GM15510 (cell line): ENCODE results near the gene SLC37A3.

ENCODE experiments used
- POLR2A ChIP-seq: IDR thresholded peaks from 3 replicates; pipeline ENCODE4 v1.6.1; 2011; ENCODE audit warnings: borderline replicate concordance; ENCODE audit not compliant: insufficient read length; ENCODE audit errors: extremely low read depth

SLC37A3 gene

DNA sequence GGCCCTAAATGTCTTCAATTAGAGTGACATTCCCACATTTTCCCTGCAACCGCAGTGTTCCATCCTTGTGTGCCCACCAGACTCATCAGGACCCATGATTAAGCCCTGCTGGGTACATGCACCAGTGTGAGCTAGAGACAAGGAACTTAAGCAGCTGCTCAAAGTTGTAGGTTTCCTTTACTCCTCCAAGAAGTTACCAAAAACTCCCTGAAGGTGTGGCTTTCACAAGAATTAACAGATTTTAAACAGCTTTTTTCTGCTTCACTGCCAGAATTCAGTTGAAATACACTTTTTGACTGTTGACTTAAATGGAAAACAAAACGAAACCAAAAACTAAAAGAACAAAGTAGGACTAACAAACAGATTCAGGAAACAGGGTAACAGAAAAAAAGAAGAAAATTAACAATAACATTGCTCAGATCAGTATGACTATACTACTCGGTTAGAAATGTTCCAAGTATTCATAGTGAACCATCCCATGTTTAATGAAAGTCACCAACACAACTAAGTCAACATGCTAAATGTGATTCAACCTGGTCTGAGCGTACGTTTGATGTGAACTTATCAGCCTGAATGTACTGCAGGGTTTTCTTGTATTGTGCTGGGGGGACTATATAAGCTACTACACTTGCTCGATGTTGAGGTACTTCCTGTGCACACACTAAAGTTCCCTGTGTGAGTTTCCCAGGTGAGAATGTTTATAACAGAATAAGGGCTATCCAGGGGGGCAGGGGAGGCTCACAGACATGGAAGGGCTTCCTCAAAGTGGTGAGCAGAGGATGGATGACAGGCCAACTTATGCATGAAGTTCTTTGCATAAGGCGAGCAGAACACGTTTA is 22.2 kb downstream of the SLC37A3 start:
- no peak for TF ChIP-seq POLR2A

DNA sequence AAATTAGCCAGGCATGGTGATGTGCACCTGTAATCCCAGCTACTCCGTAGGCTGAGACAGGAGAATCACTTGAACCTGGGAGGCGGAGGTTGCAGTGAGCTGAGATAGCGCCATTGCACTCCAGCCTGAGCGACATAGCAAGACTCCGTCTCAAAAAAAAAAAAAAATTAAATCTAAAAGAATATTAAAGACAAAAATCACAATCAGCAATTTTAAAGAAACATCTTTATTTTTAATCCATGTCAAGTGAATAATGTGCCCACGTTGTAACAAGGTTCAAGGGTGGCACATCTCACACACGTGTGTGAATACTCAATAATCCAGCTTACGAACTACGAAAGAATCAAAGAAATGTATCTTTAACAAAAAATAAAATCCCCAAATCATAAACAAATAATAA is 23.0 kb downstream of the SLC37A3 start:
- no peak for TF ChIP-seq POLR2A

DNA sequence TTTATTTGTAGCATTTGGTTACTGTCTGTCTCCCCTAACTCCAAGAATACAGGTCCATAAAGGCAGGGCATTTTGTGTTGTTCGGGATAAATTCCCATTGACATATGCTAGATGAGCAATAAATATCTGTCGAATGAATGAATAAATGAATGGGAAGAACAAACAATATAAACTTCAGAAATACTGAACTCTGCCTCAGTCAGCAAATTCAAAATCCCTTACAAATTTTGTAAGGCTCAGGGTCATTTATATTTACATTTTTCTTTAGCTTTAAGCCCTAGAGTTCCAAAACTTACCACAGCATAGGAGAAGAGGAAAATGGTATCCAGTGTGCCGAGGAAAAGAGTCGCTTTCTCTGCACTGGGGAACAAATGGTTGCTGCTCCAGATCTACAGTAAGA is 29.0 kb downstream of the SLC37A3 start:
- no peak for TF ChIP-seq POLR2A

DNA sequence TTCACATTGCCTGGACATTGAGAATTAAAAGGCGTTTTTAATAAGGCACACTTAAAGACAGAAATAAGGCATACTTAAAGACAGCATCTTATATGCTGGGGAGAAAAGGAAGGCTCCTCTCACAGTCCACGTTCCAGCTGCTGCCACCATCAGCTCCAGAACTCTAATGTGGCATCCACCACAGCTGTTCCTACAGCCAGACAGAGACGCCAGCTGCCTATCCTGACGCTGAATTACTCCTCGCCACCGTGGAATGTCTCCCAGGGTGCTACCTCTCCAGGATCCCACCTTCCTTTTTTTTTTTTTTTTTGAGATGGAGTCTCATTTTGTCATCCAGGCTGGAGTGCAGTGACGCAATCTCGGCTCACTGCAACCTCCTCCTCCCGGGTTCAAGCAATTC is 30.8 kb downstream of the SLC37A3 start:
- TF ChIP-seq POLR2A: no peak

DNA sequence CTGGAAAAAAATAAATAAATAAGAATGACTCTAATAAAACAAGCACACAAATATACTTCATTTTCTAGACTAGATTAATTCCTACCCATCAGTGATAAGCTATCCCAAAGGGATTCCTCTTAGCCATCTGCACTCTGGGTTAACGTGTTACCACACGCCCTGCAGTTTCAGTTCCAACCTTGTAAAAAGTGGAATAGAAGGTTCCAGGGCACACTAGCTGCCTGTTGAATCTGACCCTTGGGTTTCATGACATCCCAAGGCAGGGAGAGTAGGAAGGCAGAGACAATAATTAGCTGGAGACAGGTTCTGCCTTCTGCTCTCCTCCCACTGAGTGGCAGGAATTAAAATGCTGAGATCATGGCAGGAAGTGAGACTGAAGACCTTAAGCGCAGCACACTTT is 33.5 kb downstream of the SLC37A3 start:
- no peak for TF ChIP-seq POLR2A

DNA sequence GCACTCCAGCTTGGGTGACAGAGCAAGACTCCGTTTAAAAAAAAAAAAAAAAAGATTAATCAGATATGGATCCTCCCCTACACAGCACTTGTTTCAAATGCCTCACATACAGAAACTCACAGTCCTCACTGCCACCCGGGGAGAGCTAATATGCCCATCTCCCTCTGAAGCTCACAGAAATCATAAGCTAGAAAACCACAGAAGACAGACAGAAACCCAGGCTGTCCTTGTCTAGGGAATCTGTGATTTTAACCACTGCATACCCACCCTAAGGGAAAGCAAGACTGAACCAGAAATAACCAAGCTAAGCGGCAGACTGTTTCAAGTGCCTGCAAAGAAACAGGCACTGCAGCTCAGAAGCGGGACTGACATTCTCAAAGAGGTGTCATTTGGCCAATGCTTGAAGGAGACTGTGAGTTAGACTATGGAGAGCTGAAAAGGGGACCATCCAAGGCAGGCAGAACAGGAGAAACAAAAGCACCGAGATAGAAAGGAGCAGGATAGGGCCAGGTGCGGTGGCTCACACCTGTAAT is 37.6 kb downstream of the SLC37A3 start:
- TF ChIP-seq POLR2A: no peak

DNA sequence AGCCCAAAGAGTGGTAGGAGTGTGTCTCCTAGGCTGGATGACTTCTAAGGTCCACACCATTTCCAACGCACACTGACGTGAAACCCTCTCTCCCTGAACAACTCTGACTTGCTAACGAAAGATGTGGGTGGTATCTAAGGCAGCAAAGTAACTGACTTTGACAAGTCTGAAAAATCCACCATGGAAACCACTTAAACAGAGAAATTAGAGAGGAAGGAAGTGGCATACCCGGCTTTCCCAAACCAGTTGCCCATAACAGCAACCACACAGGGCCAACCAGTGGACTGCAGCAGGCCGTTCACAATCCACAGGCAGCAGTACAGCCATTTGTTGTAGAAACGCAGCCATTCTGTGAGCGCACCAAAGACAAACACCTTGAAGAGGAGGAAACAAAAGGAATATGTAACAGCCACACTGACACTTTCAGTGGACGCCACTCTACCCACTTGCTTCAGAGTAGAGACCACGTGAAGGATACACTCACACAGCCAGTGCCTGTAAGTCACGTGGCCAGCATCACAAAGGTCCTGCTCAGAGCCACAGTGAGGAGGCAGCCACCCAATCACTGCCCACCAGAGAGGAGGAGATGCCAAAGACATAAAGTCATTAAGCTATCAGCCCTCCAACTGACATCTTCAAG is 39.8 kb downstream of the SLC37A3 start:
- no peak for TF ChIP-seq POLR2A

DNA sequence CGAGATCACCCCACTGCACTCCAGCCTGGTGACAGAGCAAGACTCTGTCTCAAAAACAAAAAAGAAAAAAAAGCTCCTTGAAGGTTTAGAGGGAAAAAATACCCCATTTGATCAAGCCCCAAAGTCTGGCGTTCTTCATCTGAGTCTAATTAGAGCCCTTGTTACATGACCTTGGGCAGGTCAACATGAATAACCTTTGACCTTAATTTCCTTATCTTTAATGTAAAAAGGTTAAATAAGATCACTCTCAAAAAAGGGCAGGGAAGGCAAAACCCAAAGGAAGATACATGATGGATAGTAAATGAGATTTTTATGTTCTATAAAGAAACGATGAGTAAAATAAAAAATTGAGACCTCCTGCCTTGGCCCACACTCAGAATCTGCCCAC is 40.3 kb downstream of the SLC37A3 start:
- no peak for TF ChIP-seq POLR2A

DNA sequence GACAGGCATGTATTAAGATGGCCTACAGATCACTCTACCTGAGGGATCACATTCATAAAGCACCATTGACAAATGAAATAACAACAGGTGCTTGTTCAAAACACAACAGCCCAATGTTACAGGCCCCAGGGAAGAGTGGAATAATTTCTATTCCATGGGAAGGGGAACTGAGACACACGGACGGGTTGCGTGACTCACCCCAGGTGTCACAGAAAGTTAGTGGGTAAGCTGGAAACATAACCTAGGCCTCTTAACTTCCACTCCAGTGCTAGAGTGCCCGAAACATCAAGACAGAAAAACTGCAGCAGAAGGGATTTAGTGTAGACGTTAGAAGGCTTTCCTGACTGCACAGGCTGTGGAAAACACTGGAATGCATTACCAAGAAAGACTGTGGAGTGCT is 48.3 kb downstream of the SLC37A3 start:
- TF ChIP-seq POLR2A: no peak

DNA sequence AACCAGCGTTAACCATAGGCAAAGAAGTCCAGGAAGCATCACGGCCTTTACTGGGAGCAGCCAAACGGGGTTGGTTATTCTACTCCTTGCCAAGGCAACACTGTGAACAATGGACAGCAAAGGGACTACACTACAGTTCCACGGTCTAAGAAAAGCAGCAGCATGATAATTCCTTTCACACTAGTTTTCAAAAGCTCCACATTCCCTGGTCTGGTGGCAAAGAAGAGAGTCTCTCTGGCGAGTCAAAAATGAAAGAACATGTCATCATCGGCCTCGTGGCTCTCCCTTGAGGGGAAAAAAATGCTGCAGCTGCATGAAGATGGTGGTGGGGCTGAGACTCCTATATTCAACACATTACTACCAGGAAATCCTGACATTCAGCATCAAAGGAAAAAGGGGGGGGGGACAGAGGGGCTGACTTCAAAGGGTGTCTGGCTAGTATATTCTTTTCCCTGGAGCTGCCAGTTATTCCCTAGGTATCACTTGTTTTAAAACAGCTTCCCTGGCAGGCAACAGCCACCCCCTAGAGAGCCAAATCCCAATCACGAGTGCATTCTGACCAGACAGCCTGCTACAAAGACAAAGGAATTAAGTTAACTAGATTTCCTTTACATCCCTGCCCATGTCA is 49.1 kb downstream of the SLC37A3 start:
- no peak for TF ChIP-seq POLR2A

DNA sequence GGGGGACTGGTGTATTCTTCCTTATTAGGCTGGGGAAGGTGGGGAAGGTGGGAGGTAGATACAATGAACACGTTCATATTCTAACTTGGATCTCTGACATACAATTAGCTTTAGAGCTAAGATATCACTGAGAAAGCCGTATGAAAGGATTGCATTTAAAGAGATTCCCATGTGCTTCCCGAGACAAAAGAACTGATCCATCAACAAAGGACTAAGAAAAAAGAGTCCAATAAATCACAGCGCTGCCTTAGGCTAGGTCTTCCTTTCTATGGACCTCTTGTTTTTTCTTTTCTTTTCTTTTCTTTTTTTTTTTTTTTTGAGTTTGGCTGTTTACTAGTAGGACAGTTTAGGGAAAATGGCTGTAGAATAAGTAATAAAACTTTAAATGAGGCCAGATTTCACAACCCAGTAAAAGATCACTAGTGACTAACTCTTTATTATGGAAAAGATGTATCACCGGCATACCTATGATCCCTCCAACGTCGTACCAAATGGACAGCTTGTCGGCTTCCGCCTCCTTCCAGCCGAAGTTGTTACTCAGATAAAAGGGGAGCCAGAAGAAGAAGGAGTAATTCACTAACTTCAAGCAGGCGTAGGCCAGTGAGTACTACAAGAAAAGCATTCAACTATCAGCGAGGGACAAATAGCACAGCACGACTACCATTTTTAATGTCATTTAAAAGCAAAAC is 50.0 kb downstream of the SLC37A3 start:
- TF ChIP-seq POLR2A: no peak

DNA sequence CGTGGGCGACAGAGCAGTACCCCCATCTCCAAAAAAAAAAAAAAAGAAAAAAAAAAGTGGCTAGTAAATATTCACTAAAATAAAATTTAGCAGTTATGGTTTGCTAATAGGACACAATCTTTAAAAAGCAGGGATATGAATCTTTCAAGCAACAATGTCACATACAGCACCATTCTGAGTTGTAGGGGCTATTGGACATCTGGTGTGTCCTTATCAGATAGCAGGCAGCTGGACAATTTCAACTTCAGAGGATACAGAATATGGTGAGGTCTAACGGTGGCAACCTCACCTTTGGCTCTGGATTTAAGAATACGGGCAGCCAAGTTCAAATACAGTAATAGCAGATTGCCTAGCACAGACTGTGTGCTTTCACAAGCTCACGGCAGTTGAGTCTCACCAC is 51.1 kb downstream of the SLC37A3 start:
- TF ChIP-seq POLR2A: no peak

DNA sequence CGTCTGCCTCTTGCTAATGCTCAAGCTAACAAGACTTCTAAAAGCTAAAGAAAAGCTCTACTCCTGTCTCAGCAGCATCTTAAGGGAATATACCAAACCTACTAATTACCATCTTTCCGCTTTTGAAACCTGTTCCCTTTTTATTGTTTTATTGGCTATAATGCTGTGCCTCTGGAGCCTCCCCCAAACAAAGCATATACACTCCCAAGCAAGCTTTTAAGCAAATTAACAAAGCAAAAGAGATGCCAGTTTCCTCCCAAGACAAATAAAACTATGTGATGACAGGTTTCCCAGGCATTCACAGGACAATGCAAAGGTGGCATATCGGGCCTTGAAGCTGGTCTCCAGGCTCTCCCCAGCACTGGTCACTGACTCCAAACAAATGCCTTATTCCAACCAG is 52.9 kb downstream of the SLC37A3 start:
- TF ChIP-seq POLR2A: no peak

DNA sequence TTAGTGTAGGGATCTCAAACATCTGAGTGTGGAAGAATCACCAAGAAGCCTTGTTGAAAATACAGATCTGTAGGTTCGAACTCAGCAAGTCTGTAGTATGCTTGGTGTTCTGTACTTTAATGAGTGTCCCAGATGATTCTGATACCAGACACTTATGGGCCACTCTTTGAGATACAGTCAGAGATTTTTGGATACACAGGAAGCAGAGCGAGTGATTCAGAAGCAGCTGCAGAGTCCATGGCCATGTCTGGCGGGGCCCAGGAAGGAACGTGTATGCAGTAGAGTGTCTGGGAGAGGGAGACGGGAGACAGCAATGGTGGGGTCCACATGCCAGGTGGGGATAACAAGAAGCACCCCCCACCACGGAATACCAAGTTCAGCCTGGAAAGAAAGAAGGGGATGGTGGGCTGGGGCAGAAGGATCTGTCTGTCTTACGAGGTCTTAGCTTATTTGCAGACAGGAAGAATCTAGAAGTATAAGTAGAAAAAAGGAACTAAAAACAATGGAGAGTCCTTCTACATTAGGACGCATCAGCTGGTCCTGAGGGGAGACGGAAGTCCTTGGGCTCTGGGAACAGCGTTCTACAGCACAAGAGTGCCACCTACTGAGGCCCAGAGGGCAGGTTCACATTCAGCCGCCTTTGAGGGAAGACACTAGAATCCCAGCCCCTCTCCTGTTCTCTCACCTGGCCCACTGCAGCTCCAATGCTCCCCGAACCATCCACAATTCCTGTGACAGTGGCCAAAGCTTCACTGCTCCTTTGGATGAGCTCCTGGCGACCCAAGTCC is 55.4 kb downstream of the SLC37A3 start:
- TF ChIP-seq POLR2A: no peak
